H9 (cell line): Measurements from ENCODE around the gene PTGS1. TPM values are rescaled to one million over a fixed set of nuclear protein-coding genes. Genes with fewer than 3 reads are reported as not detected.

Experiments used
- DNase-seq: peaks from one replicate; pipeline ENCODE4 v3.0.0-alpha.2; 2017
- H2AFZ ChIP-seq: one replicate; pipeline ENCODE4 v1.6.1; 2013; ENCODE audit warnings: mild to moderate bottlenecking, low read length, control low read depth, moderate library complexity
- H2AK5ac ChIP-seq: 2 replicates; pipeline ENCODE4 v1.6.1; 2013; ENCODE audit warnings: low read length, control low read depth, mixed read lengths; ENCODE audit not compliant: insufficient read length
- H2BK120ac ChIP-seq: one replicate; pipeline ENCODE4 v1.6.1; 2013; ENCODE audit warnings: low read depth, mild to moderate bottlenecking, low read length, control low read depth, inconsistent platforms; ENCODE audit not compliant: poor library complexity, severe bottlenecking
- H2BK12ac ChIP-seq: 2 replicates; pipeline ENCODE4 v1.6.1; 2013; ENCODE audit warnings: low read length, control low read depth, mixed read lengths, low read depth; ENCODE audit not compliant: insufficient read length
- H2BK15ac ChIP-seq: 2 replicates; pipeline ENCODE4 v1.6.1; 2013; ENCODE audit warnings: low read depth, low read length, control low read depth
- H2BK20ac ChIP-seq: one replicate; pipeline ENCODE4 v1.6.1; 2013; ENCODE audit warnings: low read depth, mild to moderate bottlenecking, low read length, control low read depth, inconsistent platforms; ENCODE audit not compliant: poor library complexity, severe bottlenecking
- H2BK5ac ChIP-seq: 2 replicates; pipeline ENCODE4 v1.6.1; 2013; ENCODE audit warnings: low read length, control low read depth, mixed read lengths; ENCODE audit not compliant: insufficient read length
- H3K14ac ChIP-seq: 2 replicates; pipeline ENCODE4 v1.6.1; 2013; ENCODE audit warnings: low read length, control low read depth; ENCODE audit not compliant: insufficient read depth
- H3K18ac ChIP-seq: 2 replicates; pipeline ENCODE4 v1.6.1; 2013; ENCODE audit warnings: low read depth, mild to moderate bottlenecking, mixed read lengths, low read length, control low read depth; ENCODE audit not compliant: insufficient read length
- H3K23ac ChIP-seq: 2 replicates; pipeline ENCODE4 v1.6.1; 2013; ENCODE audit warnings: low read length, control low read depth, mixed read lengths, low read depth; ENCODE audit not compliant: insufficient read length
- H3K23me2 ChIP-seq: 2 replicates; pipeline ENCODE4 v1.6.1; 2013; ENCODE audit warnings: low read depth, mild to moderate bottlenecking, mixed read lengths, low read length, control low read depth; ENCODE audit not compliant: insufficient read length, poor library complexity, severe bottlenecking
- H3K27ac ChIP-seq: 2 replicates; pipeline ENCODE4 v1.5.1; 2013; ENCODE audit warnings: low read length, control low read depth, mixed read lengths, low read depth; ENCODE audit not compliant: insufficient read length
- H3K27me3 ChIP-seq: 2 replicates; pipeline ENCODE4 v1.6.1; 2013; ENCODE audit warnings: low read length, control low read depth, inconsistent platforms; ENCODE audit not compliant: insufficient read depth
- H3K4ac ChIP-seq: 2 replicates; pipeline ENCODE4 v1.6.1; 2013; ENCODE audit warnings: low read depth, mild to moderate bottlenecking, control low read depth, inconsistent platforms, low read length, moderate library complexity
- H3K4me1 ChIP-seq: 2 replicates; pipeline ENCODE4 v1.6.1; 2013; ENCODE audit warnings: low read length, control low read depth, inconsistent platforms; ENCODE audit not compliant: insufficient read depth
- H3K4me2 ChIP-seq: 2 replicates; pipeline ENCODE4 v1.6.1; 2013; ENCODE audit warnings: low read length, control low read depth, mixed read lengths; ENCODE audit not compliant: insufficient read length, insufficient read depth
- H3K56ac ChIP-seq: 2 replicates; pipeline ENCODE4 v1.6.1; 2013; ENCODE audit warnings: low read depth, mild to moderate bottlenecking, mixed read lengths, low read length, control low read depth; ENCODE audit not compliant: insufficient read length
- H3K79me1 ChIP-seq: 2 replicates; pipeline ENCODE4 v1.6.1; 2013; ENCODE audit warnings: low read depth, mild to moderate bottlenecking, moderate library complexity, low read length, control low read depth, inconsistent platforms; ENCODE audit not compliant: insufficient read depth, poor library complexity, severe bottlenecking
- H3K79me2 ChIP-seq: 2 replicates; pipeline ENCODE4 v1.6.1; 2013; ENCODE audit warnings: low read length, control low read depth, inconsistent platforms; ENCODE audit not compliant: insufficient read depth
- H3K9ac ChIP-seq: 2 replicates; pipeline ENCODE4 v1.6.1; 2013; ENCODE audit warnings: low read length, control low read depth, mixed read lengths; ENCODE audit not compliant: insufficient read length; ENCODE audit errors: extremely low read depth
- H3K9me3 ChIP-seq: one replicate; pipeline ENCODE4 v1.6.1; 2013; ENCODE audit warnings: low read depth, low read length, inconsistent platforms; ENCODE audit not compliant: control insufficient read depth
- H3T11ph ChIP-seq: one replicate; pipeline ENCODE4 v1.6.1; 2013; ENCODE audit warnings: mild to moderate bottlenecking, low read length, control low read depth, inconsistent platforms
- H4K20me1 ChIP-seq: one replicate; pipeline ENCODE4 v1.6.1; 2013; ENCODE audit not compliant: control insufficient read depth, insufficient read length, insufficient read depth
- H4K5ac ChIP-seq: 2 replicates; pipeline ENCODE4 v1.6.1; 2013; ENCODE audit warnings: low read depth, mild to moderate bottlenecking, mixed read lengths, low read length, control low read depth; ENCODE audit not compliant: insufficient read length
- H4K8ac ChIP-seq: replicated peaks from 2 replicates; pipeline ENCODE4 v1.6.1; 2013; ENCODE audit warnings: low read length, control low read depth, mixed read lengths, low read depth; ENCODE audit not compliant: insufficient read length
- H4K91ac ChIP-seq: 2 replicates; pipeline ENCODE4 v1.6.1; 2013; ENCODE audit warnings: low read depth, mild to moderate bottlenecking, moderate library complexity, mixed read lengths, low read length, control low read depth; ENCODE audit not compliant: insufficient read length
- H3K27ac Mint-ChIP-seq, 3 experiments: 2 replicates in 2 of 3; 3 replicates in 1 of 3; pipeline ENCODE4 v1.8.0; 2020 to 2021; ENCODE audit warnings: mixed read lengths in 3 of 3, mild to moderate bottlenecking in 1 of 3, moderate library complexity in 1 of 3
- H3K27me3 Mint-ChIP-seq: 2 replicates; pipeline ENCODE4 v1.8.0; 2021; ENCODE audit warnings: low read depth, mild to moderate bottlenecking, moderate library complexity, mixed read lengths
- H3K36me3 Mint-ChIP-seq, 3 experiments: 2 replicates in 2 of 3; 3 replicates in 1 of 3; pipeline ENCODE4 v1.8.0; 2020 to 2021; ENCODE audit warnings: low read depth in 3 of 3, mixed read lengths in 3 of 3; ENCODE audit not compliant: insufficient read depth in 1 of 3
- H3K4me1 Mint-ChIP-seq, 2 experiments: 2 replicates each; pipeline ENCODE4 v1.8.0; 2020; ENCODE audit warnings: mixed read lengths in 2 of 2
- H3K4me3 Mint-ChIP-seq, 2 experiments: 2 replicates in 1 of 2; 3 replicates in 1 of 2; pipeline ENCODE4 v1.8.0; 2020 to 2021; ENCODE audit warnings: mild to moderate bottlenecking in 2 of 2, mixed read lengths in 2 of 2, moderate library complexity in 1 of 2
- H3K9me3 Mint-ChIP-seq, 2 experiments: 2 replicates in 1 of 2; 3 replicates in 1 of 2; pipeline ENCODE4 v1.8.0; 2020; ENCODE audit warnings: mild to moderate bottlenecking in 2 of 2, mixed read lengths in 2 of 2, moderate library complexity in 1 of 2
- CTCF ChIP-seq: fragments of 200-600 bp; sonication (generic); conservative IDR thresholded peaks from 3 replicates; pipeline ENCODE4 v1.8.0; 2021; ENCODE audit warnings: antibody characterized with exemption, mild to moderate bottlenecking
- WGBS: extraction: QIAGEN DNeasy Blood & Tissue Kit; methylation state at CpG from one replicate; pipeline ENCODE4 v1.1.7; 2013; ENCODE audit warnings: missing lambda C conversion rate, low lambda C conversion rate, mixed read lengths; ENCODE audit not compliant: insufficient read length; ENCODE audit errors: extremely low coverage; 5-methylcytosine and 5-hydroxymethylcytosine counted together
- total RNA-seq: library from RNA; stranded (reverse); gene quantifications from 2 replicates; pipeline ENCODE4 v1.2.1, GENCODE V29; 2021

The PTGS1 gene
- total RNA-seq, 1 experiment from 2014 or later = 1.3 TPM

- Histone ChIP-seq H3K4me1 (peaks cover 14% of the 10 kb centered on the region; the same call in 1 of the 2 replicates), H3K79me1 (no peaks in the 10 kb centered on the region)
Observed at GRCh38 chr9:122333169-122333808, 37.5 kb upstream of the PTGS1 start.

More at GRCh38 chr9:122333169-122333808, 37.5 kb upstream of the PTGS1 start:
- Histone ChIP-seq H4K20me1 (no peaks in the 10 kb centered on the region), H3K79me2 (no peaks in the 10 kb centered on the region), H3K14ac (no peak overlapping the region; the same call in 1 of the 2 replicates), H3K27ac (no peak overlapping the region), H3T11ph (no peak overlapping the region), H3K4me2 (no peak overlapping the region), H4K8ac (no peak overlapping the region), H3K9me3 (no peaks in the 10 kb centered on the region), H3K23ac (no peak overlapping the region), H2AK5ac (no peak overlapping the region), H2BK15ac (no peak overlapping the region), H2BK5ac (no peak overlapping the region), H4K5ac (no peak overlapping the region), H3K23me2 (no peaks in the 10 kb centered on the region), H2BK20ac (no peak overlapping the region), H3K18ac (no peak overlapping the region), H2BK120ac (no peak overlapping the region), H2AFZ (no peak overlapping the region), H3K4ac (no peak overlapping the region), H3K27me3 (no peaks in the 10 kb centered on the region), H3K9ac (no peak overlapping the region), H3K56ac (no peak overlapping the region), H2BK12ac (no peak overlapping the region), H4K91ac (no peak overlapping the region)
- Mint-ChIP-seq H3K9me3 (no peaks in the 10 kb centered on the region), H3K36me3 (no peaks in the 10 kb centered on the region), H3K27ac (peak overlapping the region in 1 of 3 experiments; percentile 20; a peak in 2 of 7 replicates), H3K4me3 (no peak overlapping the region), H3K27me3 (no peaks in the 10 kb centered on the region; the same call in 1 of the 2 replicates), H3K4me1 (peaks cover 58 to 66% of the 10 kb centered on the region in 2 experiments)
- DNase-seq = no peak
- no peak for TF ChIP-seq CTCF
- WGBS = no CpG with 5 or more reads among the region's 10 CpGs
